Kidney glomerular epithelial cell (primary cell): Measurements from ENCODE around the gene OLFML1.
"Not testable (repeated sequence)": the region's sequence is repeated elsewhere in the genome, so short reads cannot be mapped to it uniquely, and the experiment has no call there.

Experiments used
- DNase-seq: peaks from one replicate; lab custom pipeline; 2025; lab: John Stamatoyannopoulos, UW

OLFML1 gene

DNA sequence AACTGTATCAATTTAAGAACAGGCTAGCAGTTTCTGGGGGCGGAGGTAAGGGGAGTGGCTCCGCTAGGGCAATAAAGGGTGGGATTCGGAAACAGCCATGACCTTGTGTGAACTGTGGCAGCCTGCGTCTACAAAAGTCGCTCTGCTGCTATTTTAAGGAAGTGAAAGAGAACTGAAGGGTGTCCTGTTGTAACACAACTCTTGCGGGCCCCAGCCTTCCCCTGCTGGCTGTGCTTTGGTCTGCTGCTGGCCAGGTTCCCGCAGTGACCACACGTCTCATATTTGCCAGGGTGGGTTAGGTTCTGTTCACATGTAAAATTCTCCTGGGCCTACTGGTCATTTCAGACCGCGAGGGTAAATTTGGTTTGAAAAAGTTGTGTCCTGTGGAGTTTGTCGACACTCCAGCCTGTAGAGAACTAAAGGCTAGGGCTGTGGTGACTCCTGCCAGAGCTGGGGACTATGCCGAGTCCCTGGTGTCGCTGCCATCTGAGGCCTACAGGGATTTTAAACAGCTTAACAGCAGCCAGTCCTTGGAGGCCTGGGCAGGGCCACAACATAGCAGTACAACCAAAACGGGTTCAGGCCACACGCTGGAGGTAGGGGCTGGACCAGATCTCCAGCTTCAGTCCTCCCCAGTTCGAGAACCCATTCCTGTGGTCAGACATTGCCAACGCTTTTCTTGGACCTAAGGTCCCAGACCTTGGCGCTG is 27.4 kb downstream of the OLFML1 start:
- DNase-seq, result peak; percentile 54

DNA sequence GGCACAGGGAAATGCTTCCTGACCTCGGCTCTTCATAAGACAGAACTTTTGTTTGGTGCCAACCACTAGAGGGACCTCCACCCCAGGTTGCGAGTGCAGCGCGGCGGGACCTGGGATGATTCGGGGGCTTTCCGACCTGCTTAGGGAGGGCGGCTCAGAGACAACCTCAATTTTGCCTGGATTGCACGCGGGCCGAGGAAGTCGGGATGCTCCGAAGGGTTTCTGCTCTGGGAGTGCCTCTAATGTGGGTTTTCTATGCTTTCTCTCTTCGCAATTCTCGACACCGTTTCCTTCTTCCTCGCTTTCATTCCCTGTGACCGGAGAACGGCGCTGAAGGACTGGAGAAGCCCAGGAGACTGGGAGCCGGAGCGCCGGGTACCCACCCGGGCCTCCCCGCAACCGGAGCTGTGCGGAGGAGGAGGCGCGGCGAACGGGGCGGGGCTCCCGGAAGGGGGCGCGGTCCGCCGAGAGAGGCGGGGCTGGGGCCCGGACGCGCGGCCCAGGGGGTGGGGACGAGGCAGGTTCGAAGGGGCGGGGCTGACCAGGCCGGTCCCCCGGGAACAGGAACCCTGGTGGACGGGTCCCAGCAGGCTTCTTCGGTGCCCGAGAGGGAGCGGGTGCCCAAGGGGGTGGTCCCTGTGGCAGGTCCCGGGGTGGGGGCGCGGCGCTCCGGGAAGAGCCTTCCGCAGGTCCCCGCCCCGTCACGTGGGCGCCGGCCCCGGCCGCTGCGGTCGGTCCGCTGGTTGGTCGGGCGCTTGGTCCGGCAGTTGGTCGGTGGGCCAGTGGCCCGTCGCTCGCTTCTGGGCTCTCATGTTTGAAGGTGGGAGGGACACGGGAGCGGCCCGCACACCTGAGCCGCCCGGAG is 28.2 kb downstream of the OLFML1 start, which contains the start of gene PPFIBP2:
TSS of gene PPFIBP2 (plus strand) at position 766 of the 865 bp plus-strand sequence. CDS start 35,477 bp downstream, outside the sequence.
- DNase-seq, result peak; percentile 31

DNA sequence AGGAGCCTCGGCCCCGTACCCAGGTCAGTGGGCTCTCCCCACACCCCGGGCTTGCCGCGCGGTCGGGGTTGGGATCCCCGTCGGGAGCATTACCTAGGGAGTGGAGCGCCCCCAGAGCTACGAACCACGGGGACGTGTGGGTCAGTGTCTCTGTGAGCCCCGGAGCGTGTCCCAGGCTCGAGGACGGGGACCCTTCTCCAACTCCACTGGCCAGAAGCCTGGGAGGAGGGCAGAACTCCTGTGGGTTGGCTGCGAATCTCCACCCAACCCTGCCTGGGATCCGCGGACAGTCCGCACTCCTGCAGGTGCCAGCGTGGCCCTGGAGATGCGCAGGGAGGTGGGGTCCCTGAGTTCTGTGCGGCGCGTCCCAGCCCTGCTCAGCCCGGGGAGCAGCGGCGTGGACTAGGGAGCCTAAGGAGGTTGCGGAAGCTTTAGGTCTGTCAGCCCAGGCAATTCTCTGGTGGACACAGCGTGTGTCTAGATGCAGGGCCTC is 28.8 kb downstream of the OLFML1 start:
- no peak for DNase-seq

DNA sequence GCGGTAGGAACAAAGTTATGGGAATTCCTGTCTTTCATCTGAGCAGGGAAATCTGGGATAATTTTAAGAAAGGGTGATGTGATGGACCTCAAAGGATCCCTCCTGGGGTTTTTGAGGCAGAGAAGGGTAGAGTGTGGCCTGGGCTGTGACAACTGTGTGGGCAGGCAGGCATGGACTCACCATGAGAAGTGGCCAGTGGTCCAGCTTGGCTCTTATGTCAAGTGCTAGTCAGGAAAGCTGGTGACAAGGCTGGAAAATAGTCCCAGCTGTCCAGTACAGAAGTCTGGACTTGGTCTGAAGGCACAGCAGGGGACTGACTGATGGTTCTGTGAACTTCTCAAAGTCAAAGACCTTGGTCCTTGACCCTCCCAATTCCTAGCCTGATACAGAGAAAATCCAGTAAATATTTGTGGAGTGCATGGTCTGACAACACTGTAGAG is 30.2 kb downstream of the OLFML1 start:
- no peak for DNase-seq

DNA sequence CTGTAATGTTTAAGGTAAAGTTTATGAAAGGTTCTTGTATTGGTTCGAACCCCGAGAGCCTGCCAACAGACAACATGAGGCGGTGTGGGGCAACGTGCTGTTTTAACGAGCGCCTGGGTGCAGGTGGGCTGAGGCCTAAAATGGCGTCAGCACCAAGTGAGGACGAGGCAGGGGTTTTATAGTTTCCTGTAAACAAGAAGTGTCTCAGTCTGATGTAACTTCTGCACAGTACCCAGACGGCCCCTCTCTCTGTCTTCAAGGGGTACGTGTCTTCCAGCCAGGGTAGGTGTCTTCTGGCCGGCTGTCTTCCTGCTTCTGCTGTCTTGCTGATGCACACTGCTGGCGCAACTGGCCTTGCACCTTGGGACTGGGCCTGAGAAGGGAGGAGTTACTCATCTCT is 31.2 kb downstream of the OLFML1 start:
- DNase-seq, result no peak

DNA sequence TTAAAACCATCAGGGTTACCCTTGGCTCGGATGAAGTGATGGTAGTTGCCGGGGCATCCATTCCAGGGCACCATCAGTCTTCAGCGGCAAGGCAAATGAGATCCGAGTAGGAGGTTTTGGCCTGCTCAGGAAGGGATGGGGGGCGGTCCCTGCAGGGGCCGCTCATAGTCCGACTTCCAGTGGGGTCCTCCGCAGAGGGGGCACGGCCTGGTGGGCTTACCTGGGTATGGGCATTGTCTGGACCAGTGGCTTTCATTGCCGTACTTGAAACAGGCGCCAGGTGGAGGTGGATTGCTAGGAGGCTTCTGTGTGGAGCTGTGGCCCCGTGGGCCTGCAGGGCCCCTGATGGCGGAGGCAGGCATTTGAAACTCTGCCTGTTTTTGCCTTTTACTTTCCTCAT is 32.4 kb downstream of the OLFML1 start:
- not testable (repeated sequence) for DNase-seq

DNA sequence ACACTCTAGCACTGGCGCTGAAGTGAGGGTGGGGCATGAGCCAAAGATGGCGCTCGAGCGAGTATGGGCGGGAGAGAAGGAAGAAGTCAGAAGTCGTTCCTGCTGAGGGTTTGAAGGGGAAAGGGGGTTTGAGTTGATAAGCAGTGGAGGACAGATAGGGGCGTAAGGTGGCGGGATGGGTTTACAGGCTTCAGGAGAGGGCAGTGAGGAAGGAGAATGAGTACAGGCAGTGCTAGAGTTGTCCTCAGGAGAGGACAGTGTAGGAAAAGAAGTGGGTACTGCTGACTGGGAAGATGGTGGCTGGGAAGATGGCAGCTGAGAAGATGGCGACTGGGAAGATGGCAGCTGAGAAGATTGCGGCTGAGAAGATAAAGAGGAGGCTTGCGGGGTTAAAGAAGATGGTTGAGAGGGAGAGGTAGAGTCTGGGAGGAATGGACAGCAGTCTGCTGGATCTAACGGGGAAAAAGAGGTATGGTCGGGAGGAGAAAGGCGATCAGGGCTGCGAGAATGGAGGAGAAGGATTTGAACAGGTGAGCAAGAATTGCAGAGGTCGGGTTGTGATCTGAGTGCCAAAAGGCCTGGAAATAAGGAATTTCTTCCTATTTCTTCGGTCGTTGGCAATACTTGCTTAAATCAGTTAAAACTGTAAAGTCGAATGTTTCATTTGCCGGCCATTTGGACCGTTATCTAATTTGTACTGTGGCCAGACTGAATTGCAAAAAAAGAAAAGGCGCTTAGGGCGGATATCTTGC is 33.7 kb downstream of the OLFML1 start:
- no peak for DNase-seq

DNA sequence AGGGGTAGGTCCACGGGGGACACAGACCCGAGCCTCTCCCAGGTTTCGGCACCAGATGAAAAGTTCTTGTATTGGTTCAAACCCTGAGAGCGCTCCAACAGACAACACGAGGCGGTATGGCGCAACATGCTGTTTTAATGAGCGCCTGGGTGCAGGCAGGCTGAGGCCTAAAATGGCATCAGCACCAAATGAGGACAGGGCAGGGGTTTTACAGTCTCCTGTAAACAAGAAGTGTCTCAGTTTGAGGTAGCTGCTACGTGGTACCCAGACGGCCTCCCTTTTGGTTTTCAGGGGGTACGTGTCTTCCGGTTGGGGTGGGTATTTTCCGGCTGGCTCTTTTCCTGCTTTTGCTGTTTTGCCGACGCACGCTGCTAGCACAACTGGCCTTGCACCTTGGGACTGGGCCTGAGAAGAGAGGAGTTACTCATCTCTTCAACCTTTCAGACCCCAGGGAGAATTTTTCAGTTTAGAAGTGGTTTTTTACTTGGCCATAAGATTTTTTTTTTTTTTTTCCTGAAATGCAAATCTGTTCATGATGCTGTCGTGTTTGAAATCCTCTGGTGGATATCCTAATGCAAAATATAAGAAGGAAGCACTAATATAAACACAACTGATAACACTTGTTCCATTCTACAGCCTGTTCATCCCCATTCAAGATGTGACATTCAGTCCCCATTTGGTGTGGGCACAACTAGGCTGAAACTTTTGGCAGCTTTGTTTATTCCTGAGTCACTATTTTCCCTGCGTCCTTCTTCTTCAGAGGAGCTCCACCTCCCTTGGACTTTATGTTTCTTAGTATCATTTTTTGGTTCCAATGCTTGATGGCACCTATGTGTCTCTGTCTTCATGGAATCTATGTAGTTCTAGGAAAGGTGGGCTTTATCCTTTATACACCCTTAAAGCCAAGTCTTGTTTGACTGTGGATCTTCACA is 35.0 kb downstream of the OLFML1 start:
- DNase-seq, result no peak

DNA sequence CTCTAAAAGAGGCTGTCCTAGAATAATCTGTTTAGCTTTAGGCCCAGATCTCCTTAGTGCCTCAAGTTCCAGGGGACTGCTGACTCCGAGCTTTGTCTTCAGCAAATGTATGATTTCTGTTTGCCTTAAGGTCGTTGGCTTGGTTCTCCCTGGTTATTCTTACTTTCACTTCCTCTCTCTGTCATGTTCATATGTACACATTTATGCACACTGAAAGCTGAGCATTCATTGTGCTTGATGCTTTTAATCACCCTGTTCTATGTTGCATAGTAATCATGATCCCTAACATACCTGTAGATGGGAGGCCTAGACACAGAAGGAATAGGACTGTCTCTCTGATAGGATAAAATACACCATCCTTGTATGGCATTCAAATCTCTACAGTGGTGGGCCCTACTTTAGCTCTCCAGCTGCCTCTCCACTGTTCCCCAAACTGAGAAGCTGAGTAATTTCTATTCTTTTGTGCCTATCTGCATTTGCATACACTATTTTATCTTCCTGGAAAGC is 35.7 kb downstream of the OLFML1 start:
- DNase-seq, result no peak

DNA sequence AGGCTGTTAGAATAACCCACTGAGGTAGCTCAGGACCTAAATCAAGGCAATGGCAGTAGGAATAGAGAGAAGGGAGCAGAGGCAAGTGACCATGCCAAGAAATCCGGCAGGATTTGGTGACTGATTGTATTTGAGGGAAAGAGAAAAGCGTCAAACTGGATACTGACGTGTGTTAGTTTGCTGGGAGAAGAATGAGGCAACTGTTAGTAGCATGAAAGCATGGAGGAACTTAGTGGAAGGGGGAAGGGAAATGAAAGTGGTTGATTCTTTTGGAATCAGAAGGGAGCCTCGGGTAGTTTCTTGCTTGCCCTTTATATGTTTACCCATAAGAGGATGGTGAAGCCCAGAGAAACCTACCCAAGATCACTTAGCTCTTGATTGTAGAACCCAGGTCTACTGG is 36.8 kb downstream of the OLFML1 start:
- DNase-seq, result no peak

DNA sequence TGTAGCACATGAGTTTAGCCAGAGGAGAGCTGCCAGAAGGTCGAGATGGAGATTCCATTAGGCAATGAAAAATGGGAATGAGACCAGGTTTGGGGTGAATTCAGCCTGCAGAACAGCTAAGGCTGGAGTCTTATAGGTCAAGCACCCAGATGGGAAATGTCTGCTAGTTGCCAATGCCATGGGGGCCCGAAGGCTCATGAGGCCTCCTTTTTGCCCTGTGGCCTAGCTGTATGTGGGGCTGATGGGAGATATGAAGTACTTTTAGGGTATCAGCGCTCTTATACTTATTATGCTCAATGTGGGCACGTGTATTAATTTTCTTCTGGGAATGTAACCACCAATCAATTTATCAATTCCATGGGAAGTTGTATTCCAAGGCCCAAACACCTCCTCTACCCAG is 37.2 kb downstream of the OLFML1 start:
- no peak for DNase-seq

DNA sequence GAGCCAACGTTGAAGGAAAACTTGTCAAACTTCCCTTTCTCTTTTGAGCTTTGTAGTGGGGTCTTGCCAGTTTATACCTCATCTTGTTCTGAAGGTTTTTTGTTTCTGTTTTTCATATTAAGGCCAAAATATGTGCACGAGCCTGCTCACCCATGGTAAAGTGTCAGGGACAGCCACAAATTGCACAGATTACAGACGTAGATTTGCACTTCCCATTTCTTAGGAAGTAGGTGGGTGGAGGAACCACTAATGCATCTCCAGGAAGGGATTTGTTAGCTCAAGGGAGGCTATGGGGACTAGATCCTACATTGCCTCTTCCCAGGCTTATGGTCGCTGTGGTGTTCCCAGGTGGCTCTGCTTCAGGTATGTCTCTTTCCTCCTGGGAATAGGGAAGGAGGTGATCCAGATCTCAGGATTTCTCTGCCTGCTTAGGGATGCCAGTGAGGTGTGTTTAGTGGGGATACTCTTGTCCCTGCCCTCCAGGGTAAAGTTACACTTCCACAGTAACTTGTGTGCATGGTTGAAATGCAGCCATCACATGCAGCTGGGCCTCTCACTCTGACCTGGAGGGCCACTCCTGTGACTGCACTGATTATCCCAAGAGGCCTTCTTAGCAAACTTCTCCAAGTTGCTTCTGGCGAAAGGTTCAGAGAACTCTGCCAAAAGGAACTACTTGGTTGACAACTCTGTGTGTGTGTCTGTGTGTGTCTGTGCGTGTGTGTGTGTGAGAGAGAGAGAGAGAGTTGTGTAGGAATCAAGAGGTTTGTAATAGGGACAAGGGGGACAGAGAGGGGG is 38.3 kb downstream of the OLFML1 start:
- no peak for DNase-seq

DNA sequence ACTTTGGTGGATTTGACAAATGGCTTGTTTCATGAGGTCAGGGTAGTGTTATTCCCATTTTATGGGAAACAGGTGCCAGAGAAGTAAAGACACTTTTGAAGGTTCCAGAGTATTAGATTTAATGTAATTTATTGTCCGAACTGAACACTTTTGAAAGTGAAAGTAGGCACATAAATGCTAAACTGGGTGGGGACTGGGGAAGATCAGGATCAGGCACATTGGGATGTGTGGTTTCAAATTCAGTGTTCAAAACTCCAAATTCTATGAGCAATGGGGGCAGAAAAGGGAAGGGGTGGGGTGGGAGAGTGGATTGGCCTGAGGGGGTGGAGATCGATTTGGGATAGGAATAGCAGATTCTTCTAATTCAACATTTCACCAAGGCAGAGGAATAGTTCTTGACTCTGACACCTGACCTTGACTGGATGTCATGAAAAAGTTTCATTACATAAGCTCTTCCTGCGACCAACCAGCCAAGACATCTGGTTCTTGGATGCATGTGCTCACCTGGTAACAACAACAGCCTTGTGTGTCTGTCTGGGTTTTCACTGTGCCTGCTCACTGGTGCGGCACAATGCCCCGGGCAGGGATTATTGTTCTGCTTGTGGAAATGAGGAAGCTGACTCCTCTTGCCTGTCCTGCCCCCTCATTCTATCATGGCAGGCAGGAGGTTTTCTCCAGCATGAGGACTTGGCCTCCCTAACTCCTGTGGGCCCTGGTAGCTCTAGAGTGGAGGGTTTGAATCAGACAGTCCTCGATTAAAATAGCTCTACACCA is 39.3 kb downstream of the OLFML1 start:
- peak; percentile 42 for DNase-seq

DNA sequence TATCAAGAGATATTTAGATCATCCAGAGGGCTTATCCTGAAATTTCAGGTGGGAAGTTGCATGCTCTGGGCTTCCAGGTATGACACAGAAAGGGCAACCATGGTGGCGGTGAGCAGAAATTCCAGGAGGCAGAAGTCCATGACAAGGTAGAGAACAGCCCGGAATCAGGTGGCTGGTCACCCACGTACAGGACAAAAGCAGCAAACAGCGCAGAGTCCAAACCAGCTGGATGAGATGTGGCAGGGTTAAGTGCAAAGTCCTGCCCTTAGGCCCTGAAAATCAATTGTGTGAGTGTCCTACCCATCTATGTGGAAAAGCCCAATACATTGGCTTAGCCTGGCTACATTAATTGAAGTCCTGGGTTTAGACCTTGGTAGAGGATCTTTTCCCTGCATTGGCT is 40.1 kb downstream of the OLFML1 start:
- no peak for DNase-seq

DNA sequence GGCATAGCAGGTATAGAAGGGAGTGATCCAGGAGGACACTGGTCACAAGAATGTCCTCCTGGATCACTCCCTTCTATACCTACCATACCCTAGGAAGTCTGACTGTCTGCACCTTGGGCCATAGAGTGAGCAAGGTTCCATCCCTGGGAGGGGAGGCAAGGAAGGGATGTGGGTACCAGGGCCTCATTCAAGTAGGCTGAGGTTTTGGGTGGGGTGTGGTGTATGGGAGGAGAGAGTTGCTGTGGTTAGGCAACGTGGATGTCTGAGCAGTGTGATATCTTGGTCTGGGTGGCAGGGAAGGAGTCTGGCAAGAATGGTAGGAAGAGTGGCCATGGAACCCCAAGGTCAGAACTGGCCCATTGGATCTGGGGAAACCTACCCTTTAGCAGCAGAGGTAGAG is 41.7 kb downstream of the OLFML1 start:
- DNase-seq, result no peak

DNA sequence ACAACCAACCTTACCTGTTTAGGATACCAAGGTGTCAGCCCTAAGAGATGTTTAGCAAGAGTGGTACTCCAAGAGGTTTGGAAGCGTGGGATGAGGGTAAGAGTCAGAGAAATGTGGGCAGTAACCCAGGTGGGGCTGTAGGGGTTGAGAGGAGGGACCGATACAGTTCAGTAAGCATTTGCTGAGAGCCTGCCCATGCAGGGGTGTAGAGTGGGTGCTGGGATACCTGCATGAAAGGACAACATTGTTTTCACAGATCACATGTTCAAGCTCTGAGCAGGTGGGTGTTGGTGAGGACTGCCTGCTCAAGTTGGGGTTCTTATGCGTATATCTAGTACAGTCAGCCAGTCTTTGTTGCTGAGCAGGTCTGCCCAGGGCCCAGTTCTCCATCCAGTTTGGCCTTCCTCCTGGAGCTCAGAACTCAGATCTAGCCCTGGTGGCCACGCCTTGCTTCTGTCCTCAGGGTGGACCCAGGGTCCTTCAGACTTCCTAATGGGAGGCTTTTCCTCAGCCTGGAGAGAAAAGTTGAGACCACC is 43.3 kb downstream of the OLFML1 start:
- no peak for DNase-seq

DNA sequence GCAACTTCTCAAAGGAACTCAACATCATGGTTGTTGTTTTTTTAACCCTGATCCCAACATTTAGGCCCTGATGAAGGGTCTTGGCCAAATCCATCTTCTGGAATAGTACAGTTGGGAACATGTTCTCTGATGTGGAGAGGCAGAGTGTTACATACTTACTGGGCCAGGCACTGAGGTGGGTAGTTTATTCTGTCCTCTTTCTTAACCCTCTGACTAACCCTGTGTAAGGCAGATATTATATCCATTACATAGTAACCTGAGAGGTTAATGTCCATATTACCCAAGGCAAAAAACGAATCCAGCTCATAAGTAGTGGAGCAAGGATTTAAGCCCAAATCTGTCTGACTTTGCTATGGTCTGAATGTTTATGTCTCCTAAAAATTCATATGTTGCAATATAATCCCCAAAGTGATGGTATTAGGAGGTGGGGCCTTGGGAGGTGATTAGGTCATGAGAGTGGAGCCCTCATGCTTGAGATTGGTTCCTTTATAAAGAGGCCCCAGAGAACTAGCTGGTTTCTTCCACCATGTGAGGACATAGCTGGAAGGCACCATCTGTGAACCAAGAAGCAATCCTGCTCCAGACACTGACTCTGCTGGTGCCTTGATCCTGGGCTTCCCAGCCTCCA is 44.8 kb downstream of the OLFML1 start:
- DNase-seq, result no peak

DNA sequence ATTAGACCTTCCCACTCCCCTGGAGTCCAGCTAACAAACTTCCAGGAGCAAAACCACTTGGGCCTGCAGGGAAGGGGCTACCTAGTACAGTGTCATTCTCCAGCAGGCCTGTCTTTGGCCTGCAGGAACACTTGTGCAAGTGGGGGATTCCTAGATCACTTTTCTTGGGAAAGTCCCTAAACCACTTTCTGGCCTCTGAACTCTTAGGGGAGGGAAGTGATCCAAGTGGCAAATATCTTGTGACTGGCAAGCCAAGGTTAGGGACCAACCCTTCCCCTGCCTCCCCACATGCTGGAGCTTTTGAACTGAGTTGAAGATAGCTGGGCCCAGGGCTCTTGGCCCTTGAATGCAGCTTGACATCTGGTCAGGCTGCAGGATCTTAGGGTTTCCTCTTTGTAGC is 45.7 kb downstream of the OLFML1 start:
- no peak for DNase-seq
